Neutrophil (primary cell): ENCODE measurements around the gene TAF9.

Experiments
- H3K27ac ChIP-seq: fragments of 200-600 bp; sonication (generic); 2 replicates; pipeline ENCODE4 v1.5.1; 2016; ENCODE audit warnings: mild to moderate bottlenecking, moderate library complexity
- H3K27me3 ChIP-seq: fragments of 200-600 bp; sonication (generic); 2 replicates; pipeline ENCODE4 v1.6.0; 2016; ENCODE audit warnings: mild to moderate bottlenecking
- H3K36me3 ChIP-seq: fragments of 200-600 bp; sonication (generic); 2 replicates; pipeline ENCODE4 v1.5.1; 2017
- H3K4me1 ChIP-seq, 2 experiments: fragments of 200-600 bp in 1 of 2; sonication (generic) in 1 of 2; 1 replicate in 1 of 2; 2 replicates in 1 of 2; pipeline versions ENCODE4 v1.5.1 to v1.6.1; 2013 to 2016; ENCODE audit warnings: low read depth in 1 of 2, low read length in 1 of 2, mild to moderate bottlenecking in 1 of 2, moderate library complexity in 1 of 2; ENCODE audit not compliant: control insufficient read depth in 1 of 2, insufficient read depth in 1 of 2
- H3K4me3 ChIP-seq, 2 experiments: fragments of 200-600 bp in 1 of 2; sonication (generic) in 1 of 2; 1 replicate in 1 of 2; 2 replicates in 1 of 2; pipeline ENCODE4 v1.5.1; 2013 to 2016; ENCODE audit warnings: low read depth in 1 of 2, low read length in 1 of 2, mild to moderate bottlenecking in 1 of 2, moderate library complexity in 1 of 2
- H3K9me3 ChIP-seq: fragments of 200-600 bp; sonication (generic); 2 replicates; pipeline ENCODE4 v1.5.1; 2016
- TF ChIP-seq, protein P1 (sequence below): fragments of 200-600 bp; sonication (generic); IDR thresholded peaks from 2 replicates; pipeline ENCODE4 v1.5.1; 2016; ENCODE audit warnings: antibody characterized with exemption

Gene TAF9

DNA sequence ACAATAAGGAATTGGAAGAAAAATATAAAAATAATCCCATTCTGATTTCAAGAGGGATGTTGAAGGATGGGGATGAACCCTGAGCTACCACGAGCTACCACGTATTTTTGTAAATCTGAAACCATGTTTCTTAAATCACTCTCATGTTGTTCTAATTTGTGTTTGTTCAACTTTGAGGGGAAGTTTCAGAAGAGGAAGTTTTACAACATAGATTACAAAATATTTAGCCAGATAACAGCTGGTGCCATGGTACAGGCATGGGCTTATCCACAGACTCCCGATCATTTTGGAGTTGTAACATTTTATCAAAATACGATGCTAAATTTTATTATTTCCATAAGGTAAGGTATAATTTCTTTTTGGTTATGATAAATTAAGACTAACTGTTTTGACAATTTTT is 51.9 kb downstream of the TAF9 start:
- H3K27me3 ChIP-seq = no peaks in the 10 kb centered on the region
- peak overlapping the region; percentile 99 for H3K27ac ChIP-seq
- no peaks in the 10 kb centered on the region for H3K9me3 ChIP-seq
- peak overlapping the region; percentile 53 to 56 for H3K4me3 ChIP-seq
- H3K4me1 ChIP-seq = peaks cover 94 to 97% of the 10 kb centered on the region in 2 experiments
- TF ChIP-seq, protein P1, sequence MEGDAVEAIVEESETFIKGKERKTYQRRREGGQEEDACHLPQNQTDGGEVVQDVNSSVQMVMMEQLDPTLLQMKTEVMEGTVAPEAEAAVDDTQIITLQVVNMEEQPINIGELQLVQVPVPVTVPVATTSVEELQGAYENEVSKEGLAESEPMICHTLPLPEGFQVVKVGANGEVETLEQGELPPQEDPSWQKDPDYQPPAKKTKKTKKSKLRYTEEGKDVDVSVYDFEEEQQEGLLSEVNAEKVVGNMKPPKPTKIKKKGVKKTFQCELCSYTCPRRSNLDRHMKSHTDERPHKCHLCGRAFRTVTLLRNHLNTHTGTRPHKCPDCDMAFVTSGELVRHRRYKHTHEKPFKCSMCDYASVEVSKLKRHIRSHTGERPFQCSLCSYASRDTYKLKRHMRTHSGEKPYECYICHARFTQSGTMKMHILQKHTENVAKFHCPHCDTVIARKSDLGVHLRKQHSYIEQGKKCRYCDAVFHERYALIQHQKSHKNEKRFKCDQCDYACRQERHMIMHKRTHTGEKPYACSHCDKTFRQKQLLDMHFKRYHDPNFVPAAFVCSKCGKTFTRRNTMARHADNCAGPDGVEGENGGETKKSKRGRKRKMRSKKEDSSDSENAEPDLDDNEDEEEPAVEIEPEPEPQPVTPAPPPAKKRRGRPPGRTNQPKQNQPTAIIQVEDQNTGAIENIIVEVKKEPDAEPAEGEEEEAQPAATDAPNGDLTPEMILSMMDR = no peak
- H3K36me3 ChIP-seq = peaks cover 18% of the 10 kb centered on the region

DNA sequence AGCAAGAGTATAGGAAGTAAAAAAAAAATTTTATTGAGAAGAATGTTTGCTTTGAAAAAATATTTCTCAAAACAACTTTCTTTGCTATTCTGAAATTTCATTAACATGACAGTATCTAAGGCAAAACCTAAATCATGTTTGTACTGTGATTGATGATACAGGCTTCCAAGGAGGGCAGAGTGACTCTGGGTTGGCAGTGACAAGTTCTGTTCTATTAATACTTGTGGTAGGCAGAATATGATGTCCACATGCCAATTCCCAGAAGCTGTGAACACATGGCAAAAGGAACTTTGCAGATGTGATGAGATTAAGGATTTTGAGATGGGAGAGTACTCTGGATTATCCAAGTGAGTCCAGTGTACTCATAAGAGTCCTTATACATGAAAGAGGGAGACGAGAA is 53.3 kb downstream of the TAF9 start:
- Histone ChIP-seq H3K4me1 (peaks cover 94 to 97% of the 10 kb centered on the region in 2 experiments), H3K27ac (peak overlapping the region; percentile 99), H3K4me3 (no peak overlapping the region), H3K9me3 (no peaks in the 10 kb centered on the region), H3K36me3 (peaks cover 22% of the 10 kb centered on the region), H3K27me3 (no peaks in the 10 kb centered on the region)
- TF ChIP-seq, protein P1 = no peak
